ENCODE measurements around the gene MYL3.

DNA sequence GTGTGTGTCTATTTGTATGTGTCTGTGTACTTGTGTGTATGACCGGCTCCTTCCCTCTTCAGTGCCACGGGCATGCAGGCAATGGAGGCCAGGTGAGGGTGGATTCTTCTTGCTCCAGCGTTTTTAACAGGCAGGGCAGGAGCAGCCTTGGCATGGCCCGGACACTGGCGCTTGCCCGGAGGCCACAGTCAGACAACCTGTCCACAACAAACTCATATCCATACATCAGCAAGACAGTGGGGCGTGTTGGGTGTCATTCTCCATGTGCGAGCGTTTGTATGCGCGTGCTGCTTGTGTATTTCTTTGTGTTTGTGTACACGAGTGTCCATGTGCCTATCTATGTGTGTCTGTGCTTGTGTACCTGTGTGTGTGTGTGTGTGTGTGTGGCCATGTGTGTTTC is 44.0 kb upstream of the MYL3 start:
- TF ChIP-seq, protein P1, sequence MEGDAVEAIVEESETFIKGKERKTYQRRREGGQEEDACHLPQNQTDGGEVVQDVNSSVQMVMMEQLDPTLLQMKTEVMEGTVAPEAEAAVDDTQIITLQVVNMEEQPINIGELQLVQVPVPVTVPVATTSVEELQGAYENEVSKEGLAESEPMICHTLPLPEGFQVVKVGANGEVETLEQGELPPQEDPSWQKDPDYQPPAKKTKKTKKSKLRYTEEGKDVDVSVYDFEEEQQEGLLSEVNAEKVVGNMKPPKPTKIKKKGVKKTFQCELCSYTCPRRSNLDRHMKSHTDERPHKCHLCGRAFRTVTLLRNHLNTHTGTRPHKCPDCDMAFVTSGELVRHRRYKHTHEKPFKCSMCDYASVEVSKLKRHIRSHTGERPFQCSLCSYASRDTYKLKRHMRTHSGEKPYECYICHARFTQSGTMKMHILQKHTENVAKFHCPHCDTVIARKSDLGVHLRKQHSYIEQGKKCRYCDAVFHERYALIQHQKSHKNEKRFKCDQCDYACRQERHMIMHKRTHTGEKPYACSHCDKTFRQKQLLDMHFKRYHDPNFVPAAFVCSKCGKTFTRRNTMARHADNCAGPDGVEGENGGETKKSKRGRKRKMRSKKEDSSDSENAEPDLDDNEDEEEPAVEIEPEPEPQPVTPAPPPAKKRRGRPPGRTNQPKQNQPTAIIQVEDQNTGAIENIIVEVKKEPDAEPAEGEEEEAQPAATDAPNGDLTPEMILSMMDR (conservative IDR thresholded peaks at IDR 0.05) = no peak
- no peak for TF ChIP-seq ZFX (IDR thresholded peaks at IDR 0.05)
